ENCODE results near the gene ACVR1.
A peak's percentile ranks its signal among the peaks of the same experiment; 100 is the strongest.

ACVR1 gene

GRCh38 chr2:157691695-157692094, 184.4 kb downstream of the ACVR1 start:
- DNase-seq = no peak

- peak; percentile 84 for DNase-seq
Observed at GRCh38 chr2:157691131-157691530, 185.0 kb downstream of the ACVR1 start.
